Cardiac septum (tissue), 1 donor: ENCODE results near the gene UNC45A. TPM values are rescaled to one million over a fixed set of nuclear protein-coding genes. Genes with fewer than 3 reads are reported as not detected.
"Not testable (repeated sequence)": the region's sequence is repeated elsewhere in the genome, so short reads cannot be mapped to it uniquely, and the experiment has no call there.

Experiments
- DNase-seq: peaks from one replicate; pipeline ENCODE4 v3.0.0-alpha.2; 2020; ENCODE audit warnings: low spot score
- intact Hi-C: fragments of 100-400 bp; cut with DNase I; formaldehyde crosslinking; loops from one replicate; pipeline ENCODE4 v1.14.0; 2022
- total RNA-seq: library from RNA; stranded (reverse); fragmentation: NEBNext Ultra II Directional; extraction: Animal tissue kit (Norgen Biotek cat#: 25700); gene quantifications from one replicate; pipeline ENCODE4 v1.2.1, GENCODE V29; 2021
- donor health status: DM: no; HTN: no; CAD: no.

The UNC45A gene
- total RNA-seq, 1 donor from 2014 or later, result 27.2 TPM

- DNase-seq, result no peak
- intact Hi-C loops, result no loop called here
These were observed 19.8 kb upstream of the UNC45A start for GRCh38 chr15:90915216-90915807.

DNA sequence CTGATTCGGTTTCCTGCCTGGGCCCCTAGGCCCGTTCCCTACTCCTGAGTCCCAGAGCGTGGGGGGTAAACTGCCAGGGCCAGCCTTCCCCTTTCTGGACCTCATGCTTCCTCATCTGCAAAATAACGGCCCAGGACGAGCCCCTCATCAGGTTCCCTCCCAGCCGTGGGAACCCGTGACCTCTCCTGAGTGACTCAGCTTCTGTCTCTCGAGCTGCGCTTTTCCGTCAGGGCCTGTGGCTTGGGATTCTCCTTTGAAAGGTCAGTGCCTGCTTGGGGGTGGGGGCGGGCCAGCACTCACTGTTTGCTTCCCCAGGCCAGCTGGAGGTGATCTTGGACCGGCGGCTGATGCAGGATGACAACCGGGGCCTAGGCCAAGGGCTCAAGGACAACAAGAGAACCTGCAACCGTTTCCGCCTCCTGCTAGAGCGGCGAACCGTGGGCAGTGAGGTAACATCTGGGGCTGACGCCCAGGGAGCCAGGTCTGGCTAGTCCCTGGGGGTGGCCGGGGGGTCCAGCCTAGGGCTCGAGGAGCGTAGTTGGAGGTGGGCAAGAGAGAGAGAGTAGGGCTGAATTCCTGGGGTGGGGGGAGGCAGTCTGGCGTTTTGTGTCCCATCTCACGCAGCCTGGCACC, 19.2 kb upstream of the UNC45A start:
- peak; percentile 93 for DNase-seq
- intact Hi-C loops, result no loop called here

DNA sequence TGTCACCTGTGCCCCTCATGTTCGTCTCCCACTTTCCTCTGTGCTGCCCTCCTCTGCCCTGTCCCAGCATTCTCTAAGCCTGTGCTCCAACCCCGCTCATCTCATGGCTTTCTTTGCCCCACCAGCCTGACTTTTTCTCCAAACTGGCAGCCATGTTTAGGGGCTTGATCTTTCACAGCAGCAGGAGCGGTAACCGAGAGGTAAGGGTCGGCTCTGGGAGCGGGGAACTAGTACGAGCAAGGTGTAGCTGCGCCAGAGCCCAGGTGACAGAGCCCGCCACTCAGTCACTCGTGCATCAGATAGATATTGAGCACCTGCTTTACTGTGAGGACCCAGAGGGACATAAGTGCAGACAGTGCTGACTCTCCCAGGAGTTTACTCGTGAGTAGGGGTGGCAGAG, 18.6 kb upstream of the UNC45A start:
- DNase-seq, result no peak
- intact Hi-C loops, result no loop called here

DNA sequence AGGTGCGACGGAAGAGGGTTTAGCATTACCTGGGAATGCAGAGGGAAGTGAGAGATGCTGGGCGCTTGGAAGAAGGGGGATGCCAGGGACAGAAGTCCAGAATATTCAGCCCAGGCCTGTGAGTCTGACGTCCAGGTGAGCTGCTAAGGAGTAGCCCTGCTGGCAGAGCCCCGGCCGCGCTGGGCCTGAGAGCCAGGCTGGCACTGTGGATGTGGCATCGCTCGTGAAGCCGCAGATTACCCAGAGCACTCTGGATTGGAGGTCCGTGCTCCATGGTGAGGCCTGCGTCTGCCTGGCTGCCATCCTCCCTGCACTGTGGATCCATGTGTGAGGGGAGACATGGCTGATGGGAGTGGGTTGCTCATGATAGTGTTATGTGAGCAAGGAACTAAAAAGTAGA, 17.5 kb upstream of the UNC45A start:
- no peak for DNase-seq
- intact Hi-C loops, result no loop called here

DNA sequence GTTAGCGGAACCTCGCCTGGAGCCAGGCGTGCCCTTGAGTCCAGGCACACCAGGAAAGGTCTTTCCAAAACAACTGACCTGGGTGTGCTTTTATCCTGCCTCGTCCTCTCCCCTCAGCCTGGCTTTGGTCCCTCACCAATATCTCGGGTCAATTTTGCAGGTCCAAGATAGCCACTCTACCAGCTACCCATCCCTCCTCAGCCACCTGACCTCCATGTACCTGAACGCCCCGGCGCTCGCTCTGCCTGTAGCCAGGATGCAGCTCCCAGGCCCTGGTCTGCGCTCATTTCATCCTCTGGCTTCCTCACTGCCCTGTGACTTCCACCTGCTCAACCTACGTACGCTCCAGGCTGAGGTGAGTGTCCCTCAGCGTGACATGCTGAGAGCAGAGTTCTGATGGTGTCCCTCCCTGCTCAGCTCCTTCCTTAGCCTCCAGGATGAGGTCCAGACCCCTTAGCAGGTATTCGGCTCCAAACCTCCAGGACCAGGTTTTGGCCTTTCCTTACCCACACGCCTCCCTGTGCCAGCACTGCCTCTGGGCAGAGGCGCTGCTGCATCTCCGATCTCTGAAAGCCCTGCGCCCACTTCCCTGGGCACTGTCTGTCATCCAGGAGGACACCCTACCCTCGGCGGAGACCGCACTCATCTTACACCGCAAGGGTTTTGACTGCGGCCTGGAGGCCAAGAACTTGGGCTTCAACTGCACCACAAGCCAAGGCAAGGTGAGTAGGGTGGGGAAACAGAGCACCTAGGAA, 16.9 kb upstream of the UNC45A start:
- intact Hi-C loops, result no loop called here
- DNase-seq, result no peak

- DNase-seq, result no peak
- intact Hi-C loops, result no loop called here
These were observed 16.2 kb upstream of the UNC45A start for GRCh38 chr15:90918835-90919234.

GRCh38 chr15:90921887-90922286, 13.2 kb upstream of the UNC45A start:
- no peak for DNase-seq
- intact Hi-C loops, result no loop called here

- DNase-seq, intact Hi-C loops: not testable (repeated sequence)
These were observed 12.3 kb upstream of the UNC45A start for GRCh38 chr15:90922712-90923322.

DNA sequence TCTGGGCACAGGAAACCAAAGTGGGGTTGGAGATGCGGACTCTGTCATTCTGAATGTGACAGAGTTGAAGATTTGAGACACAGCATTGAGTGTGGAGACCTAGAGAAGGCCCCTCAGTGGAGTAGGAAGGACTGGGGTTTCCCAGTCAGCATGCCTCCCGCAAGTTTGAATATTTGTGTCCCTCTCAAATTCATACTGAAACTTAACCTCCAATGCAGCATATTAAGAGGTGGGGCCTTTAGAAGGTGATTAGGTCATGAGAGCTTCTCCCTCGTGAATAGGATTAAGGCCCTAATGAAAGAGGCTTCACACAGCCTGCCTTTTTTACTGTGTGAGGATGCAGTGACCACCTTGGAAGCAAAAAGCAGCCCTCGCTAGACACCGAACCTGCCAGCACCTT, 10.7 kb upstream of the UNC45A start:
- intact Hi-C loops, result no loop called here
- no peak for DNase-seq

DNA sequence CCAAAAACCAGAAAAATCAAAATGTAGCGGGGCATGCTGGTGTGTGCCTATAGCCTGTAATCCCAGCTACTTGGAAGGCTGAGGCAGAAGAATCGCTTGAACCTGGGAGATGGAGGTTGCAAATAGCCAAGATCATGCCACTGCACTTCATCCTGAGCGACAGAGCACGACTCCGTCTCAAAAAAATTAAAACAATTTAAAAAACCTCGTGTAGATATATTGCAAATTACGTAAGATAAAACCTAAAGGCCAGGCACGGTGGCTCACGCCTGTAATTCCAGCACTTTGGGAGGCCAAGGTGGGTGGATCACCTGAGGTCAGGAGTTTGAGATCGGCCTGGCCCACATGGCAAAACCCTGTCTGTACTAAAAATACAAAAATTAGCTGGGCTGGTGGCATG, 8.3 kb upstream of the UNC45A start:
- DNase-seq, result not testable (repeated sequence)

GRCh38 chr15:90928106-90928505, 7.0 kb upstream of the UNC45A start:
- DNase-seq, intact Hi-C loops: not testable (repeated sequence)

More for the DNA sequence above, 8.3 kb upstream of the UNC45A start:
- intact Hi-C loops, result not testable (repeated sequence)

DNA sequence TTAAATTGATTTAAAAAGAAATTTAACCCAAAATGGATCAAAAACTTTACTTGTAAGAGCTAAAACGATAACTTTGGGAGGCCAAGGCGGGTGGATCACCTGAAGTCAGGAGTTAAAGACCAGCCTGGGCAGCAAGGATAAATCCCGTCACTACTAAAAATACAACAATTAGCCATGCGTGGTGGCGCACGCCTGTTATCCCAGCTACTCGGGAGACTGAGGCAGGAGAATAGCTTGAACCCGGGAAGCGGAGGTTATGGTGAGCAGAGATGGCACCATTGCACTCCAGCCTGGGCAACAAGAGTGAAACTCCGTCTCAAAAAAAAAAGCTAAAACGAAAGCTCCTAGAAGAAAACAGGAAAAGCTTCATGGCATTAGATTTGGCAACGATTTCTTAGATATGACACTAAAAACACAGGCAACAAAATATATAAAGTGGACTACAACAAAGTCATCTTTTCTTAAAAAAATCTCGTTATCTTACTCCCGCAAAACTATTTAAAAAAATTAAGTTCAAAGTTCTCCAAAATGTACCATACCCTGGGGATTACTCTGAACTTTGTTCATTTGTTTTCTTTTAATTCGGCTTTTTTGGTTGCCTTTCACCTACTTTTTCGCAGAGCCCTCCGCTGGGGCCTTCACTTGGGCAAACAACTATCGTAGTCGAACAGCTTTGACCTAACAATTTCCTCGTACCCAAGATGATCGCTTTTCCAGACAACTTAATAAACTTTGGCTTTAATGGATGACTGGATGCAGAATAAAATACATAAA, 5.7 kb upstream of the UNC45A start:
- no peak for DNase-seq
- intact Hi-C loops, result loop anchor here (5.0 kb wide), 1 partner anchor 282 kb away; no protein-coding TSS in a partner anchor

GRCh38 chr15:90930861-90931574, 4.1 kb upstream of the UNC45A start:
- no peak for DNase-seq
- intact Hi-C loops, result loop anchor here (5.0 kb wide), 1 partner anchor 284 kb away; no protein-coding TSS in a partner anchor

- intact Hi-C loops, result loop anchor here (5.0 kb wide), 1 partner anchor 284 kb away; no protein-coding TSS in a partner anchor
- no peak for DNase-seq
These were observed 3.6 kb upstream of the UNC45A start for GRCh38 chr15:90931575-90931827.

GRCh38 chr15:90931828-90932659, 3.0 kb upstream of the UNC45A start, which contains the start of gene HDDC3:
HDDC3 (minus strand) TSS chr15:90932549; CDS start chr15:90932540, 9 bp downstream.
- DNase-seq, result peak; percentile 97
- intact Hi-C loops, result loop anchor here (1.0 to 5.0 kb wide), 2 partner anchors 30 to 285 kb away; no protein-coding TSS in a partner anchor

DNA sequence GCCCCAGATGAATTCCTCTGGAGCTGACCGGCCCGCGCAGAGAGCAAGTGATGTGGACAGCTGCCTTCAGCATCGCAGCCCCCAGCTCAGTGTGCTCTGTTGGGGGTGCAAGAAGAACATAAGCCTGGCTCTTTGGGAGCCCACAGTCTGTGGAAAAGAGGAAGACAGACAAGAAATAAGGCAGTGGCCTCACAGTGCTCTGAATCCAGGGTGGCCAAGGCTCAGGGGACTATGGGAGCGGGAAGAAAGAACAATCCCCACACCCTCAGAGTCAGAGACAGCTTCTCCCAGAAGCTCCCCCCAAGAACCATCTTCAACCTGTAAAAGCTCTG, 2.5 kb upstream of the UNC45A start:
- no peak for DNase-seq
- intact Hi-C loops, result loop anchor here (1.0 to 5.0 kb wide), 2 partner anchors 30 to 285 kb away; no protein-coding TSS in a partner anchor

DNA sequence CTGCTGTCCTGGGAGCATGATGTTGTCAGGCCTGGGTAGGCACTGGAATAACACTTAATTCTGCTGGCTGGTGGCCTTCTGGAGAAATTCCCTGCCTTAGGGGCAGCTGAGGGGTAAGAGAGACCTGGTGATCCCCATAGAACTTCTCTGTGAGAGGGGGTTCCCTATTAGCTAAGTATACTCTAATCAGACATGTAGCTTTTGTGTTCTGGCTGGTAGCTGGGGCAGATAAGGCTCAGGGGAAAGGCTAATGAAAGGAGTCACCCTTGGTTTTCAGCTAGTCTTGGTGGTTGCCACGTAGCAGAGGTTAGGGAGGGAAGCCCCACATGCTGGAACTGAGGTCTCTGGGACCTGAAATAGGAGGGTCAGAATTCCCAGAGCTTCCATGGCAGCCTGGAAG, 1.8 kb upstream of the UNC45A start:
- no peak for DNase-seq

More for the DNA sequence above, 1.8 kb upstream of the UNC45A start:
- intact Hi-C loops, result loop anchor here (5.0 kb wide), 1 partner anchor 286 kb away; no protein-coding TSS in a partner anchor
